Neural crest cell (in vitro differentiated cells): ENCODE data around the gene FBLN1. TPM values are rescaled to one million over a fixed set of nuclear protein-coding genes. Genes with fewer than 3 reads are reported as not detected.
"Not testable (repeated sequence)": the region's sequence is repeated elsewhere in the genome, so short reads cannot be mapped to it uniquely, and the experiment has no call there.

ENCODE experiments used
- DNase-seq: peaks from one replicate; pipeline ENCODE4 v3.0.0; 2021; ENCODE audit warnings: low read depth, mixed read lengths, low spot score
- H3K27ac Mint-ChIP-seq: one replicate; pipeline ENCODE4 v1.8.0; 2021; ENCODE audit warnings: mild to moderate bottlenecking, mixed read lengths; ENCODE audit not compliant: unreplicated experiment
- H3K27me3 Mint-ChIP-seq: 2 replicates; pipeline ENCODE4 v1.8.0; 2021; ENCODE audit warnings: low read depth, mild to moderate bottlenecking, mixed read lengths
- H3K36me3 Mint-ChIP-seq: 2 replicates; pipeline ENCODE4 v1.8.0; 2021; ENCODE audit warnings: low read depth, mild to moderate bottlenecking, mixed read lengths
- H3K4me1 Mint-ChIP-seq: 2 replicates; pipeline ENCODE4 v1.8.0; 2021; ENCODE audit warnings: mixed read lengths
- H3K4me3 Mint-ChIP-seq: one replicate; pipeline ENCODE4 v1.8.0; 2021; ENCODE audit warnings: mild to moderate bottlenecking, mixed read lengths
- H3K9me3 Mint-ChIP-seq: 2 replicates; pipeline ENCODE4 v1.8.0; 2021; ENCODE audit warnings: mixed read lengths
- CTCF ChIP-seq: fragments of 200-600 bp; sonication (generic); conservative IDR thresholded peaks from 2 replicates; pipeline ENCODE4 v1.5.0; 2021; ENCODE audit warnings: antibody characterized with exemption, mild to moderate bottlenecking
- total RNA-seq: library from RNA; stranded (reverse); gene quantifications from 2 replicates; pipeline ENCODE4 v1.2.1, GENCODE V29; 2021

Gene FBLN1
- total RNA-seq, 1 donor from 2014 or later = 163 TPM

- DNase-seq = no peak
- no peak overlapping the region for H3K27ac Mint-ChIP-seq
Observed at GRCh38 chr22:45456811-45457210, 45.9 kb upstream of the FBLN1 start.

DNA sequence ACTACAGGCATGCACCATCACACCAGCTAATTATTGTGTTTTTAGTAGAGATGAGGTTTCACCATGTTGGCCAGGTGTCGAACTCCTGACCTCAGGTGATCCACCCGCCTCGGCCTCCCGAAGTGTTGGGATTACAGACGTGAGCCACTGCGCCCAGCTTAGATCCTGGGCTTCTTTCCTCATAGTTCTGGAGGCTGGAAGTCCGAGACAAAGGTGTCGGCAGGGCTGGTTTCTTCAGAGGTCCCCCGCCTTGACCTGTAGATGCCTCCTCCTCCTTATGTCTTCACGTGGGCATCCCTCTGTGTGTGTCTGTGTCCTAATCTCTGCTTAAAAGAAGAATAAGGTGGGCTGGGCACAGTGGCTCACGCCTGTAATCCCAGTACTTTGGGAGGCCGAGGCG lies 44.2 kb upstream of the FBLN1 start:
- H3K27ac Mint-ChIP-seq = no peak overlapping the region
- no peaks in the 10 kb centered on the region for H3K36me3 Mint-ChIP-seq
- DNase-seq = no peak
- no peak for TF ChIP-seq CTCF
- no peak overlapping the region for H3K4me3 Mint-ChIP-seq
- H3K4me1 Mint-ChIP-seq = peaks cover 19% of the 10 kb centered on the region
- no peaks in the 10 kb centered on the region for H3K9me3 Mint-ChIP-seq
- H3K27me3 Mint-ChIP-seq = no peaks in the 10 kb centered on the region

More at GRCh38 chr22:45456811-45457210, 45.9 kb upstream of the FBLN1 start:
- Mint-ChIP-seq H3K4me1 (peaks cover 19% of the 10 kb centered on the region), H3K27me3 (peaks cover 4% of the 10 kb centered on the region), H3K36me3 (no peaks in the 10 kb centered on the region), H3K4me3 (no peak overlapping the region), H3K9me3 (no peaks in the 10 kb centered on the region)
- no peak for TF ChIP-seq CTCF

- peaks cover 3% of the 10 kb centered on the region for H3K36me3 Mint-ChIP-seq
- no peak for DNase-seq
- no peak for TF ChIP-seq CTCF
- no peak overlapping the region for H3K4me3 Mint-ChIP-seq
- no peak overlapping the region for H3K27ac Mint-ChIP-seq
- peaks cover 3% of the 10 kb centered on the region for H3K9me3 Mint-ChIP-seq
- no peaks in the 10 kb centered on the region for H3K27me3 Mint-ChIP-seq
- peaks cover 19% of the 10 kb centered on the region for H3K4me1 Mint-ChIP-seq
Observed at GRCh38 chr22:45459235-45459634, 43.4 kb upstream of the FBLN1 start.

DNA sequence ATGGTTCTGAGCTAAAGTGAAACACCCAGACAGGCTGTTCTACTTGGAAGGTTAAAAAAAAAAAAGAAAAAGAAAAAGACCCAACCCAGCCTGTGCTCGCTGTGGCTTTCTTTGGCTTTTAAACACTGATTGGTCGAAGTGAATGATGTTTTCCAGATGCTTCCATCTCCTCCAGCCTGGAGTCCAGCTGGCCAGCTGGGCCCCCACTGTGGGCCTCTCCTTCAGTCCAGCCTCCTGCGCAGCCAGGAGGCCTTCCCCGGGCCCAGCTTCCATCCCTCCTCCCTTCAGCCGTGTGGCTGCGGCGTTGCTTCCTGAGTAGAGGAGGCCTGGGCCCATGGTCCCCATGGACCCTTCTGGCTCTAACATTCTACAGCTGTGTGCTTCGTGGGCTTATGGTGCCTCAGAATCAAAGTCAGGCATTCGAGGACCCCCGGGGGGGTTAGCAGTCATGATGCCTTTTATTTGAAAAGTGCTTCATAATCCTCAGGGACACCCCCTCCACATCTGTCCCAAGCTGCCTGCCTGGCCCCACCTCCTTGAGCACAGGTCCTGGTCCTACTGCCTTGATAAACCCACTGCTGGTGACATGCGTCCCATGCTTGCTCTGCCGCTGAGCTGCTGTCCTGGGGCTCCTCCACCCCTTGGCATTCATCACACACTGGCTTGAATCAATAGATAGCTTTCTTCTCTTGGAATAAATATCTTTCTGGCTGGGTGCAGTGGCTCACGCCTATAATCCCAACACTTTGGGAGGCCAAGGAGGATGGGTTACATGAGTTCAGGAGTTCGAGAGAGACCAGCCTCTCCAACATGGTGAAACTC lies 42.2 kb upstream of the FBLN1 start:
- Mint-ChIP-seq H3K4me3 (peak overlapping the region; percentile 19), H3K27ac (peak overlapping the region; percentile 62), H3K9me3 (peaks cover 5% of the 10 kb centered on the region), H3K36me3 (peaks cover 5% of the 10 kb centered on the region), H3K4me1 (peaks cover 12% of the 10 kb centered on the region), H3K27me3 (no peaks in the 10 kb centered on the region)
- no peak for DNase-seq
- no peak for TF ChIP-seq CTCF

- Mint-ChIP-seq H3K4me3 (no peak overlapping the region), H3K27ac (no peak overlapping the region), H3K27me3 (no peaks in the 10 kb centered on the region), H3K9me3 (peaks cover 5% of the 10 kb centered on the region), H3K4me1 (peaks cover 7% of the 10 kb centered on the region), H3K36me3 (peaks cover 8% of the 10 kb centered on the region)
- no peak for DNase-seq
- peak; percentile 50 for TF ChIP-seq CTCF
Observed at GRCh38 chr22:45462034-45462655, 40.5 kb upstream of the FBLN1 start.

GRCh38 chr22:45463691-45464090 lies 39.0 kb upstream of the FBLN1 start:
- not testable (repeated sequence) for H3K4me3 Mint-ChIP-seq, DNase-seq, H3K36me3 Mint-ChIP-seq, H3K9me3 Mint-ChIP-seq, H3K27me3 Mint-ChIP-seq, H3K27ac Mint-ChIP-seq, H3K4me1 Mint-ChIP-seq
